ENCODE data around the gene CTBS.

Gene CTBS

GRCh38 chr1:84505493-84506001 lies 68.7 kb downstream of the CTBS start:
- no peak for DNase-seq

- DNase-seq: no peak
Measured at GRCh38 chr1:84504580-84505492, 69.4 kb downstream of the CTBS start.

DNA sequence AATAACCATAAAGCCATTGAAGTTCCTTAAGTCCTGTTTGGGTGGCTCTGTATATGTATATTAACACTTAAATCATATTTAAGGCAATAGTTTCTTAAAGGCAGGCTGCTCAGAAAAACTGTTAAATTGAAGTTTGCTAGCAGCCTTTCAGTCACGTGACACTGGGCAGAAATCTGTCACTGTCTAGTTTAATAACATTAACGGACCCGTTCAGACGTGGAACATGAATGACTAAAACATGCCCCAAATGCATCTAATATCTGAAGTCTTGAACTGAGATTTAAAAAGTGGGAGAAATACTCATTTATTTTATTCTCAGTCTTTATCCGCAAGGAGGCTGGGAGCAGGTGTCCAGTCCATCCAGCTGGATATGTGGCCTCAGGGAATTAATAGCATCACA lies 71.3 kb downstream of the CTBS start:
- no peak for DNase-seq
